GM21786 (cell line): ENCODE results near the gene MEN1.
A peak's percentile ranks its signal among the peaks of the same experiment; 100 is the strongest.

Experiments
- ATAC-seq: cut with Tn5 transposase; IDR thresholded peaks from one replicate; pipeline ENCODE4 v1.9.1; 2021; ENCODE audit not compliant: unreplicated experiment

MEN1 gene

GRCh38 chr11:64810271-64810890 lies at the start of gene MEN1:
MEN1 (minus strand) TSS chr11:64810551; CDS start chr11:64810109, 442 bp downstream.
- ATAC-seq, result peak; percentile 50

DNA sequence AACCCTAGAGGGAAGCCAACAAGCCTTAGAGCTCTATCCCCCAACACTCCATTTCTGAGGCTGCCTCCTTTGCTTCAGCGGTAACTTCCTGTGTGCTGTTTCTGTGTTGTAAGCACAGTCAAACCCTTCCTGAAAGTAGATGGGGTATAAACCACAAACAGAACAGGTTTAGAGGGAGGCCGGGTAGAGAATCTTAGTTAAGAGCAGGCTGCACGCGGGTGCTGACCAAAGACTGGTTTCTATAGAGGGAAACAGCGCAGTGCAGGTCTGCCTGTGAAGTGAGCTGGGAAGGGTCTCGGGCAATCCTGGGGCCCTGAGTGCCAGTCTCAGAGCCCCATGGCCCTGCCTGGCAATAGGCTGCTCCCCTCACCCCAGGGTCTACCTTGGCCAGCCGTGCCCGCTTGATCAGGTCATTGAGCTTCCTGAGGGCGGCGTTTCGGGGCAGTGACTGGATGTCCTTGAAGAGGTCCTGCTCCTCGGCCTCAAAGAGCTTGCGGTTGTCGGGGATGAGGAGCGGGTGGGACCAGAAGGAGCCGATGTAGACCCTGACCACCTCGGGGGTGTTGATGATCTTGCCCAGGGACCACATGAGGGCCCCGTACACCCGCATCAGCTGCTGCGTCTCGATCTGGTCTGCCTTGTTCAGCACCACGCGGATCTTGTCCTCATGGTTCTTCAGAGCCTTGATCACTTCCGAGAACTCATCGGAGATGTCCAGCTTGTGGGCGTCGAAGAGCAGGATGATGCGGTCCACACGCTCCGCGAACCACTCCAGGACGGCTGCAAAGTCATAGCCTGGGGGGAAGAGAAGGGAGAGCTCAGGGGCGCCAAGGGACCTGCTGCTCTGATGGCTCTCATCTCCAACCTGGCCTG lies 49.4 kb upstream of the MEN1 start:
- ATAC-seq, result peak; percentile 65

DNA sequence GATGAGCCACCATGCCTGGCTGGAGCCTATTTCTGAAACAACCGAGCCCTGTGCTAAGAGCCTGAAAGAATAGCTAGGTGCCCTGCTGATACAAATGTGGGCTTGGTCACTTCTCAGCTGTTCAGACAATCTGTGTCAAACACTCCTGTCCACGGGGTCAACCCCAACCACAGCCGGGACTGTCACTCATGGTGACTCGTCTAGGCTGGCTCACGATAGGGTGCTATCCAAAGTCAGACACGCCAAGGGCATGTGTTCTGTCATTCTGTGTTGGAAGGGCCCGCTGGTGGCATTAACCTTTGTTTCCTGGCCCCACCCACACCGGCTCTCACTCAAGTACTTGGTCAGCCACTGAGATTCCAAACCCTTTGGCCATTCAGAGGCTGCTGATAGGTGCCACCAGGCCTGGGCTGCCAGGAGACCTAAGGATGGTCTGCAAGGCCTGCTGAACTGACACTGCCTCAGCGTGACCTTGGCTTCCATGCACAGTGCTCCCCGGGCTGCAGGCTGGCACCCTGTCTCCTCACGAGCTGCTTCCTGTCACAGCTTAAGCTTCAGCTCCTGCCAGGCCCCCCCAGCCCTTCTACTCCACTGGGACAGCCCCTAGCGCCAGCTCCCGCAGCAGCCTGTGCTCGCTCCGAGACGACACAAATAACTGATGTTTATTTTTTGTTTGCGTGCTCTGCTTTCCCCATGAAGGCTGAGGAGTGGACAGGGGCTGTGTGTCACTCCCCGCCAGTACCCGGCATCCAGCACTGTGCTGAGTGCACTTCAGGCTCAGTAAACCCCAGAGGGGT lies 48.3 kb upstream of the MEN1 start:
- no peak for ATAC-seq

DNA sequence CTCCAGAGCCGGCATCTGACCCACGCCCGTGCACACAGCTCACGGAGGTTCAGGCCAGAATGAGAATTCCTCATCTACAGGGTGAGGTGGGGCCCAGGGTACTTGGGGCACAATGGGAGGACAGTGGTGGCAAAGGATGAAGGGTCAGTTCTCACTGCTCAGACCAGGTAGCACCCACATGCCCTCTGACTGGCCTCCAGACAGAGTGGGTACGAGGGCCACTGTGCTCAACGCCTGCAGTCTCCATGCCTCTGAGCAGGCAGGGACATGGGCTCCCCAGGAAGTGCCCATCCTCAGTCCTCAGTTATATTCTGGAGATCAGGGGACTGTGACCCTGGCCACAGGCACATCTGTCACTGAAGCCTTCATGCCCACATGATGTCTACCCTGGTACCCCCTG lies 47.1 kb upstream of the MEN1 start:
- ATAC-seq, result no peak

DNA sequence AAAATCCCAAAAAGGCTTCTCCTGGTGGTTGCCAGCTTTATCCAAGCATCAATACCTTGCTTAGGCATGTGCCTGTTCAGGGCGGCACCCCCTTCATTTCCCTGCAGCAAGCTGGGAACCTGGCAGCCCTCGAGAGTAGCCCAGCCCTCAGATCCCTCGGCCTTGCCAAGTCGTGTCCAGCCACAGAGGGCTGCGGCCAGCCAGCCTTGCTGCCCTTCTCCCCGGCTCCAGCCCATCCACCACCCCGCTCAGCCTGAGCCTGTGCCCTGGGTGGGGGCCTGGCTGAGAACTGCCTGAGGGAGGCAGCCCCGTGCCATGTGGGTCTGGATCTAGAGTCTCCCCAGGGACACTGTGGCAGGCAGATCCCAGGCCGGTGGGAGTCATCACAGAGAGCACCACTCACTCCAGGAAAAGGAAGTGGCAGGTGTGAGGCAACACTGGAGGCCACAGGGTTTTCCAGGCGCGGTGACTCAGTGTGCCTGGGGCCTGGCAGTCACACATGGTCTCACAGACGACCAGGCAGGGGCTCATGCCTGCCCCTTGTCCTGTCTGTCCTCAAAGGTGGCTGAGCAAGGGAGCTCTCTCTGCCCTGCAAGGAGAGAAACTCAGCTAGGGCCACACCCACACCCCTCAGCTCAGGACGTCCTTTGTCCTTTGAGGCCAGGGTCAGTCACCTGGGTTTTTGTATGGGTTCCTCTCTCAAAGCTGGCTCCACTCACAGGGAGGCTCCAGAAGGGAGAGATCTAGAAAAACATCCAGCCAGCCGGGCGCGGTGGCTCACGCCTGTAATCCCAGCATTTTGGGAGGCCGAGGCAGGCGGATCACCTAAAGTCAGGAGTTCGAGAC lies 46.3 kb upstream of the MEN1 start:
- no peak for ATAC-seq

- ATAC-seq, result no peak
These were observed 45.4 kb upstream of the MEN1 start for GRCh38 chr11:64855596-64856304.

DNA sequence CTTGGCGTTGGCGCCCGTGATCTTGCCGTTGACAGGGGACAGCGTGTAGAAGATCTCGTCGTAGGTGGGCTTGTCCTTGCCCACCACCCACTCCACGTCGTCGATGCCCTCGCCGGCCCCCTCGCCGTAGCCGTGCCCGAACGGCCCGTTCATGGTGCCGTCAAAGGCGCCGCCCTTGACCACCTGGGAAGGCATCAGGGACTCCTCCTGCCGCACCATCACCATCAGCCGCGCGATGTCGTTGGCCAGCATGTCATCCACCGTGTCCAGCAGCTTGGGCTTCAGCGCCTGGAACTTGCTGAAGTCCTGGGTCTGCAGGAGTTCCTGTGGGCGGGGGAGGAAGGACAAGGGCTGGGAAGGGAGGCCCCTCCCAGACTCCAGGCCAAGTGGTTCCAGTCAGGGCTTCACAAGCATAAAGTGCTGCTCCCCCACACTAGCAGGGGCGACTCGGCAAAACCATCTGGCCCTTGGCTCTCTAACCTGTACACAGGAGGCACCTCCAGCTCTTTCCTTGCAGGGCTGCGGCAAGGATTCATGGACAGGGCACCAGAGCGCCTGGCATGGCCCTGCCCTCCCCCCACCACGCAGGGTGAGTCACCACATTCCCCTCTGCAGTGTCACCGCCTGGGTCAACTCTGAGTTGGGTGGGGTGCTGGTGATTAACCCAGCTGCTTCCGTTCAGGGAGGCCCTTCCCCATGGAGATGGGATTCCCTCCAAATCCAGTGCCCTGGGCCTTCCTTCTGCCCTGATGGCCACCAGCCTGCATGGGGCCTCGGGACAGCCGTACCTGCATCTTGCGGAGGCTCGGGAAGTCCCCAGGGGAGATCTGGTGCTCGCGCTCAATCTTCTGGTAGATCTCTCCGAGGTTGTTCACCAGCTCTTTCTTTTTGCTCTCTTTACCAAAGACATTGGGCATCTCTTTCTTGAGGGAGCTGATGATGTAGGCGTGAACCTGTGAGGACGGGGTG lies 44.5 kb upstream of the MEN1 start:
- ATAC-seq, result no peak

DNA sequence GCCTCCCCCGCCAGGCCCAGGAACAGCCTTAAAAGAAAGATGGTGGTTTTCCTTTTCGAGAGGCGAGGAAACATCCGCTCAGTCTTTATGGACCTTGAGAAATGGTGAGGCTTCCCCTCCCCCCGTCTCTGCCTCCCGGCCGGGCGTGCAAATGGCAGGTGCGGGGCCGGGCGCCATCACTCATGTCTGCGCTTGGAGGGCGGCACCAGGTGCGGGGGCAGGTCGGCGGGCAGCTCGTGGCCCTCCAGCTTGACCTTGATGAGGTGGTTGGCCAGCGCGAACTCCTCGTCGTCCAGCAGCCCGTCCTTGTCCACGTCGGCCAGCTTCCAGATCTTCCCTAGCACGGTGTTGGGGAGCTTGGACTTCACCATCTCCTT lies 43.8 kb upstream of the MEN1 start:
- no peak for ATAC-seq

GRCh38 chr11:64853709-64854108 lies 43.4 kb upstream of the MEN1 start:
- no peak for ATAC-seq

- ATAC-seq, result no peak
These were observed 42.6 kb upstream of the MEN1 start for GRCh38 chr11:64852804-64853509.

- ATAC-seq, result no peak
These were observed 41.5 kb upstream of the MEN1 start for GRCh38 chr11:64851831-64852351.

DNA sequence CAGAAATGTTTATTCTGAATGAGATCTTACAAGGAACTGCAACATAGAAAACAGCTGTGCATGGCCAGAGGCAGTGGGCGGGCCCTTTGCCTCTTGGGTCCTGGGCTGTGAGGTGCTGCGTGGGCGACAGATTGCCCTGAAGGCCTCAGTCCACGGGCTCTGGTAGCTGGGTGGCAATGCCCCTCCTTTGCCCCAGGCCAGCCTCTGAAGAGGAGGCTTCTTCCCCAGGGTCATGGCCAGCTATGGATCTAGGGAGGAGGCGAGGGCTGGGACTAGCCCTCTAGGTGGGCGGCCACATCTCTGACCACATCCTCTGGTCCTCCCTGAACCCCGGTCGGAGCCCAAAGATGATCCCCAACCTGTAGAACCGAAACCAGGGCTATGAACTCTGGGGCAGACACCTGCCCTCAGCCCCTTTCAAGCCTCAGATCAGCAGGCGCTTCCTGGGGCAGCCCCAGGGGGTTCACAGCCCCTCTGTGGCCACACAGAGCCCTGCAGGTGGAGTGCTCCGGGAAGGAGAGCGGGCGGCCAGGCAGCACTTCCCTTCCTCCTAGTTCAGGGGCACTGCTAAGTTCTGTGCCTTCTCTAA lies 40.7 kb upstream of the MEN1 start:
- peak; percentile 53 for ATAC-seq

DNA sequence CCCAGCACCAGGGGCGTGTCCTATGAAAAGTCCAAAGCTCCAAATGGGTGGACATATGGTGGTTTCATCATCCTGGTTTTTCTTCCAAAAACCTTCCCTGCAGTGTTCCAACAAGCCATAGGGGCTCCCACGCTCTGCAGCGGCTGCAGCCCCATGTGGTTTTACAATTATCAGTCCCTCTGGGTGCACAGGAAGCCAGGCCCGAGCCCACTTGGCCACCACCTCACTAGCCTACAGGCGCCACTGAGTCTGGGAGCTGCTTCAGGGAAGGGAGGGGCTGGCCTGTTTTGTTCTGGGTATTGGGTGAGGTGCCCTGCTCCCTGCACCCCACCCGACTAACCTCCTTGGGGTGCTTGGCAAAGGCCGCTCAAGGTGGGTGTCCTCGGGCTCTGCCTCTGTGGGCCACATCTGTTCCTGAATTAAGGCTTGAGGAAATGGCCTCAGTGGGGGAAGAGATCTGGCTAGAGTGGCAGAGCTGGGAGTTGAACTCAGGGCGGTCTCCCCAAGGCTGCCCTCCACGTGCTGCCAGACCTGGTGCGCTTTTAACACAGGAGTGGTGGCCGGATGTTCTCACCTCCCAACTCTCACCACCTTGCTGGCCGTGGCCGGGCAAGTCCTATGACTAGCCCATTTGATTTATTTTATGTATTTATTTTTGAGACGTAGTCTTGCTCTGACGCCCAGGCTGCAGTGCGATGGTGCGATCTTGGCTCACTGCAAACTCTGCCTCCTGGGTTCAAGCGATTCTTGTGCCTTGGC lies 39.4 kb upstream of the MEN1 start:
- no peak for ATAC-seq

- ATAC-seq, result no peak
These were observed 38.7 kb upstream of the MEN1 start for GRCh38 chr11:64848826-64849597.

DNA sequence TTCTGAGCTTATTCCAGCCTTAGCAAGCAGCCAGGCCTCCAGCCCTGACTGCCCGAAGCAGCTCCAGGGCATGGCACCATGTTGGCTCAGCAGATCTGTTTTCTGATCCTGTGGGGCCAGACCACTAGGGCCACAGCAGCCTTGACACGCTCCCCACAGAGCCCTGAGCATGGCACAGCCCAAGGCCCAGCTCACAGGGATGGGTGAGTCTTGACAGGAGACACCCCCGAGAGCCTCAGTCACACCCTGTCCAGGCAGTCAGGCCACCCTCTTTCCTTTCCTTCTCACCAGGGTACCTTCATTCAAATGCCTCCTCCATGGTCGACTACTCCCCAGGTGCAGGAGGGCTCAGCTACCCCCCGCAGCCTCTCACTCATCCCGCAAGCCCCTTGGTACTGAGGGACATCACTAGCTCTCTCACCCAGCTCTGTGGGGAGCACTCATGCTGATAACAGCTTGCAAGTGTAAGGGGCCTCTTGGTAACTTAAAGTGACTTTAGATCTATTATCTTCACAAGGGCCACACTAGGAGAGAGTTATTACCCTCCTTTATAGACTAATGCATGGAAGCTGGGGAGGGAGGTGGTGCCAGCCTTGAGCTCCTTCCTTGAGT lies 38.0 kb upstream of the MEN1 start:
- no peak for ATAC-seq
